Measurements from ENCODE around the gene CCNB1IP1.

- TF ChIP-seq POLR2AphosphoS5 (IDR thresholded peaks at IDR 0.05; ENCODE audit: borderline replicate concordance, low read depth, low read length) (peak; percentile 84), EZH2 (IDR thresholded peaks at IDR 0.05) (no peak), FOXP2 (optimal IDR thresholded peaks at IDR 0.05; ENCODE audit: control extremely low read depth, extremely low read length, insufficient read depth) (no peak)
Measured at GRCh38 chr14:20305265-20306078, 27.6 kb downstream of the CCNB1IP1 start, which contains the start of gene TTC5.
